ENCODE data around the gene COX8C. TPM values are rescaled to one million over a fixed set of nuclear protein-coding genes. Genes with fewer than 3 reads are reported as not detected.

COX8C gene
- total and polyA plus RNA-seq, 4 donors: not detected

GRCh38 chr14:93308686-93309345 is 38.2 kb upstream of the COX8C start:
- H3K36me3 ChIP-seq (ENCODE audit: control insufficient read depth in 4 of 4, insufficient read depth in 3 of 4, low read depth in 1 of 4, low read length in 3 of 4): no peaks in the 10 kb centered on the region
- no peak for TF ChIP-seq NR2F2 (IDR thresholded peaks at IDR 0.05)
- TF ChIP-seq REST (IDR thresholded peaks at IDR 0.05): no peak
- no peak for TF ChIP-seq EGR1 (IDR thresholded peaks at IDR 0.05; ENCODE audit: low read depth in 2 of 2)
- no peak for TF ChIP-seq JUND (IDR thresholded peaks at IDR 0.05)
- H3K27me3 ChIP-seq (ENCODE audit: control insufficient read depth in 4 of 4, insufficient read depth in 4 of 4, low read length in 3 of 4): no peaks in the 10 kb centered on the region
- WGBS: 95% methylated on average over 2 of the region's 2 CpGs
- no peak overlapping the region for H3K9ac ChIP-seq (ENCODE audit: low read depth in 1 of 2, low read length in 2 of 2)
- no peak overlapping the region for H3K4me3 ChIP-seq (ENCODE audit: low read depth in 1 of 3, low read length in 3 of 3)
- no peak overlapping the region for H3K27ac ChIP-seq (ENCODE audit: low read depth in 1 of 2, low read length in 2 of 2)
- H3K4me1 ChIP-seq (ENCODE audit: control insufficient read depth in 4 of 4, insufficient read depth in 4 of 4, low read length in 3 of 4): peaks cover 0 to 6% (median 2%) of the 10 kb centered on the region in 4 donors
- DNase-seq (ENCODE audit: low spot score): no peak
- H3K9me3 ChIP-seq (ENCODE audit: control insufficient read depth in 4 of 4, low read length in 3 of 4): no peaks in the 10 kb centered on the region

GRCh38 chr14:93309427-93309966 is 37.5 kb upstream of the COX8C start:
- Histone ChIP-seq H3K4me3 (ENCODE audit: low read depth in 1 of 3, low read length in 3 of 3) (no peak overlapping the region), H3K4me1 (ENCODE audit: control insufficient read depth in 4 of 4, insufficient read depth in 4 of 4, low read length in 3 of 4) (peaks cover 0 to 6% (median 2%) of the 10 kb centered on the region in 4 donors), H3K27ac (ENCODE audit: low read depth in 1 of 2, low read length in 2 of 2) (no peak overlapping the region), H3K36me3 (ENCODE audit: control insufficient read depth in 4 of 4, insufficient read depth in 3 of 4, low read depth in 1 of 4, low read length in 3 of 4) (no peaks in the 10 kb centered on the region), H3K27me3 (ENCODE audit: control insufficient read depth in 4 of 4, insufficient read depth in 4 of 4, low read length in 3 of 4) (no peaks in the 10 kb centered on the region), H3K9ac (ENCODE audit: low read depth in 1 of 2, low read length in 2 of 2) (no peak overlapping the region), H3K9me3 (ENCODE audit: control insufficient read depth in 4 of 4, low read length in 3 of 4) (no peaks in the 10 kb centered on the region)
- WGBS: 91% methylated on average over 2 of the region's 2 CpGs
- TF ChIP-seq MAX (IDR thresholded peaks at IDR 0.05): no peak
- no peak for TF ChIP-seq CTCF (IDR thresholded peaks at IDR 0.05; ENCODE audit: low read depth, low read length, missing input control)
- TF ChIP-seq FOXA1 (IDR thresholded peaks at IDR 0.05): no peak
- no peak for TF ChIP-seq RAD21 (IDR thresholded peaks at IDR 0.05)
- no peak for TF ChIP-seq ZBTB33 (IDR thresholded peaks at IDR 0.05)
- TF ChIP-seq JUND (IDR thresholded peaks at IDR 0.05): no peak
- no peak for TF ChIP-seq HNF4A (conservative IDR thresholded peaks at IDR 0.05)
- no peak for TF ChIP-seq REST (IDR thresholded peaks at IDR 0.05)
- no peak for TF ChIP-seq RXRA (IDR thresholded peaks at IDR 0.05)
- no peak for TF ChIP-seq EGR1 (IDR thresholded peaks at IDR 0.05; ENCODE audit: low read depth in 2 of 2)
- TF ChIP-seq ATF3 (IDR thresholded peaks at IDR 0.05): no peak
- no peak for TF ChIP-seq NR2F2 (IDR thresholded peaks at IDR 0.05)
- no peak for TF ChIP-seq HNF4G (IDR thresholded peaks at IDR 0.05)
- TF ChIP-seq GABPA (IDR thresholded peaks at IDR 0.05 in 1 of 2, conservative IDR thresholded peaks at IDR 0.05 in 1 of 2): no peak
- TF ChIP-seq TAF1 (conservative IDR thresholded peaks at IDR 0.05): no peak
- no peak for TF ChIP-seq FOXA2 (IDR thresholded peaks at IDR 0.05)
- no peak for DNase-seq (ENCODE audit: low spot score)

Measured in liver (tissue), 9 donors.